ENCODE measurements around the gene CACNG6.
"Not testable (repeated sequence)": the region's sequence is repeated elsewhere in the genome, so short reads cannot be mapped to it uniquely, and the experiment has no call there.

CACNG6 gene, protein sequence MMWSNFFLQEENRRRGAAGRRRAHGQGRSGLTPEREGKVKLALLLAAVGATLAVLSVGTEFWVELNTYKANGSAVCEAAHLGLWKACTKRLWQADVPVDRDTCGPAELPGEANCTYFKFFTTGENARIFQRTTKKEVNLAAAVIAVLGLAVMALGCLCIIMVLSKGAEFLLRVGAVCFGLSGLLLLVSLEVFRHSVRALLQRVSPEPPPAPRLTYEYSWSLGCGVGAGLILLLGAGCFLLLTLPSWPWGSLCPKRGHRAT

GRCh38 chr19:53991224-53992113, at the start of gene CACNG6:
TSS of gene CACNG6 (plus strand) at chr19:53991637. CDS start at chr19:53992878, 1,241 bp downstream.
- no peak for DNase-seq

- DNase-seq = no peak
These were observed 49.2 kb upstream of the CACNG6 start for GRCh38 chr19:53942001-53942786.

- no peak for DNase-seq
These were observed 47.0 kb upstream of the CACNG6 start for GRCh38 chr19:53944416-53944815.

DNA sequence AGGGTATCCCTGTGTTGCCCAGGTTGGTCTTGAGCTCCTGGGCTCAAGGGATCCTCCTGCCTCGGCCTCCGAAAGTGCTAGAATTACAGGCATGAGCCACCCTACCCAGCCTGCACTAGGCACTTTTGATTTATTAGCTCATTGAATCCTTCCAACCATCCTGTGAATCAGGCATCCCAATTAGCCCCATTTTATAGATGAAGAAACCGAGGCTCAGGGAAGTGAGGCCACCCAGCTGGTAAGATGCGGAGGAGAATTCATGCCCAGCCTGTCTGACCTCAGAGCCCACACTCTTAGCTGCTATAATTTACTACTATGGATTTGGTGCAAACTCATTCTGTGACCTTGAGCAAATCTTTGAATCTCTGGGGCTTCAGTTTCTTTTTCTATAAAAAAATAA, 46.5 kb upstream of the CACNG6 start:
- no peak for DNase-seq

GRCh38 chr19:53945441-53945840, 46.0 kb upstream of the CACNG6 start:
- DNase-seq = no peak

- no peak for DNase-seq
These were observed 45.4 kb upstream of the CACNG6 start for GRCh38 chr19:53945998-53946397.

DNA sequence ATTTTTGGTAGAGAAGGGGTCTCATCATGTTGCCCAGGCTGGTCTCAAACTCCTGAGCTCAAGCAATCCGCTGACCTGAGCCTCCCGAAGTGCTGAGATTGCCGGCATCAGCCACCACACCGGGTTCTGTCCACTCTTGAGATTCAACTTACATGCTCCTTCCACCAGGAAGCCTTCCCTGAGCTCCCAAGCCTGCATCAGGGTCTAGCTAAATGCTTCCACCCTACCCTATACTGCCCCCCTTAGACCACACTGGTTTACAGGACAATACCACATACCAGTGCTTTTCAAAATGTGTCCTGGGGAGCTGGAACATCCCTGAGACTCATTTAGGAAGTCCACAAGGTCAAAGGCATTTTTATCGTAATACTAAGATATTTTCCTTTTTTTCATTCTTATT, 43.8 kb upstream of the CACNG6 start:
- DNase-seq = no peak

- not testable (repeated sequence) for DNase-seq
These were observed 42.8 kb upstream of the CACNG6 start for GRCh38 chr19:53948611-53949010.

DNA sequence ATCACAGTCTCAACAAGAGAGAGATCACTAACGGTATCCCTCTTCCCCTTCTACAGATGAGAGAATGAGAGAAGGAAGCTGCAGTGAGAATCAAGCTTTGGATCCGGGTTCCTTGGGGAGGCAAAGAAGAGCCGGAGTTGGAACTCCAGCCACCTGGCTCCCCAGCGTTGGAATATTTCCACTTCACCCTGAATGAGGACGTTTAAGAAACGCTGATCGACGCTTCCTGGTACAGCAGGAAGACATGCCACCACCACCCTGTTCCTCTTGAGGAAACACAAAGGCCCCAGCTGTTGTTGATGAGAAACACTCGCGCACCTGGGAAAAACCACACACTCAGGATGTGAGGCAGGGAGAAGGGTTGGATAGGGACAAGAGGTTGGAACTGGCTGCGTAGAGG, 40.0 kb upstream of the CACNG6 start:
- DNase-seq = no peak

DNA sequence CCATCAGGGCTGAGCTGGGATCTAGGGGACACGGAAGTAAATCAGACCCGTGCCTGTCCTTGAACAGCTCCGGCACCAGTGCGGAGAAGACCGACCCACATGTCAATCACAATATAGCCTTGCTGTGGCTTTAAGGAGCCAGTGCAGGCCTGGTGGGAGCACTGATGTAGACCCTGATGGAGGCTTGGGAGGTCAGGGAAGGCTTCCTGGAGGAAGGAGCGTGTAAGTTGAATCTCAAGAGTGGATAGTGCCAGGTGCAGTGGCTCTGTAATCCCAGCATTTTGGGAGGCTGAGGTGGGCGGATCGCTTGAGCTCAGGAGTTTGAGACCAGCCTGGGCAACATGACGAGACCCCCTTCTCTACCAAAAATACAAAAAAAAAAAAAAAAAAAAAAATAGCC, 39.5 kb upstream of the CACNG6 start:
- no peak for DNase-seq

GRCh38 chr19:53953383-53953782, 38.1 kb upstream of the CACNG6 start:
- no peak for DNase-seq

DNA sequence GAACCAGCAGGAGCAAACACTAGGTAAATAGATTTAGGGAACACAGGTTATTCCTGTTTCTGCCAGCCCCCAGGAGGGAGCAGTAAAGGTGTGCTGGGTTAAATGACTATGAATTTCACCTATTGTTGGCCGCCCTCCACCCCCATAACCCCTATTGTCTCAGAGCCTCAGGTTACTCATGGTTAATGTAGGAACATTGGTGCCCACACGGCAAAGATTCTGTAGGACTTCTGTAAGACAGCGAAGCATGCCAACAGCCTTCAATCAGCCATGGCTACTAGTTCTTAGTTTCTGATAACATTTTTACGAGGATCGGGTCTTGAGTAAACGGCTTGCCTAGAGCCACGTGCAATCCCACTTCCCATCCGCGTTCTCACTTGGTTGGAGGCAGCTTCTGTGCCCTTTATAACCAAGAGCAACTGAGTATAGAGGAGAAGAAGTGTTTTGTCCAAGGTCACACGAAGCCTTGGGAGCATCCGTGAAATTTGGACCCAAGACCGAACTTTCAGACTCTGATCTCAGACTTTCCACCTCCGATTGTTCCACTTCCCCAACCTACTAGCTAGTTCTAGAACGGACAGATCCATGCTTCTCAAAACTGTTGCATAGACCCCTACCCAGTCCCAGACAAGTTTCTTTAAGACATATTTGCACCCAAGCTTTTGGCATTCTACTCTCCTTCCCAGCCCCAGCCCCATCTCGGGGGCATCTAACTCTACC, 33.8 kb upstream of the CACNG6 start:
- no peak for DNase-seq

DNA sequence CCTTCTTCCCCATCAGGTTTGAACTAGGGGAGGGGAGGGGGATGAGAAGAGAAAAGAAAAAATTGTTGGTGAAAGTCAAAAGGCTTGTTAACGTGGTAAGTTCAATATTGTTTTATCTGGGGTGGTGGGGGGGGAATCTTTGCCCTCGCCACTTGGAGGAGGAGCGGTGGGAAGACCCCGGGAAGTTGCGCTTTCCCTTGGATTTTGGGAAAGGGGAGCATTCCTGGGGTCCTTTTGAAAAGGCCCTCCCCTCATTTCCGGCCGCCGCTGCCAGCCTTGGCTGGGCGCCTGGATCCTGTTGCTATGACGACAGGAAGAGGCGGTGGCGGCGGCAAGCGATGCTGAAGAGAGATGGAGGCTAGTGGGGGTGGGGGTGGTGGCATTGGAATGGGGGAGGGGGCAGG, 33.3 kb upstream of the CACNG6 start:
- no peak for DNase-seq

- DNase-seq = no peak
These were observed 32.3 kb upstream of the CACNG6 start for GRCh38 chr19:53958823-53959757.

DNA sequence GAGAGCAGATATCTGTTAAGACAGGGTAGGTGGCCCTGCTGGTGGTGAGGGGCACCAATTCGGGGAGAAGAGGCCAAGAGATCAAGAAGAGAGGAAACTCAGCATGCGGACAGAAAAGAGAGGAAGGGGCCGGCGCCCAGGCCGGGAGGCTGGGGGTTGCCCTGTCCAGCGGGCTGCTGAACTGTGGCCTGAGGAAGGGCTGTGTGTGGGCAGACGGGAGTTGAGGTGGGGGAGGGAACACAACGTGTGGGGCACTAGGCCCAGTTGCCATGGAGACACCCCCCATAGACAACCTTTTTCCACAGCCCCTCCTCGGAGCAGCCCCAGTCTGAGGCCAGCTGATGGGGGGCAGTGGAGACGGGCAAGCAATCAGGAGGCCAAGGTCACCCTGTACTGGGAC, 31.2 kb upstream of the CACNG6 start:
- DNase-seq = no peak

- no peak for DNase-seq
These were observed 30.6 kb upstream of the CACNG6 start for GRCh38 chr19:53960886-53961285.

DNA sequence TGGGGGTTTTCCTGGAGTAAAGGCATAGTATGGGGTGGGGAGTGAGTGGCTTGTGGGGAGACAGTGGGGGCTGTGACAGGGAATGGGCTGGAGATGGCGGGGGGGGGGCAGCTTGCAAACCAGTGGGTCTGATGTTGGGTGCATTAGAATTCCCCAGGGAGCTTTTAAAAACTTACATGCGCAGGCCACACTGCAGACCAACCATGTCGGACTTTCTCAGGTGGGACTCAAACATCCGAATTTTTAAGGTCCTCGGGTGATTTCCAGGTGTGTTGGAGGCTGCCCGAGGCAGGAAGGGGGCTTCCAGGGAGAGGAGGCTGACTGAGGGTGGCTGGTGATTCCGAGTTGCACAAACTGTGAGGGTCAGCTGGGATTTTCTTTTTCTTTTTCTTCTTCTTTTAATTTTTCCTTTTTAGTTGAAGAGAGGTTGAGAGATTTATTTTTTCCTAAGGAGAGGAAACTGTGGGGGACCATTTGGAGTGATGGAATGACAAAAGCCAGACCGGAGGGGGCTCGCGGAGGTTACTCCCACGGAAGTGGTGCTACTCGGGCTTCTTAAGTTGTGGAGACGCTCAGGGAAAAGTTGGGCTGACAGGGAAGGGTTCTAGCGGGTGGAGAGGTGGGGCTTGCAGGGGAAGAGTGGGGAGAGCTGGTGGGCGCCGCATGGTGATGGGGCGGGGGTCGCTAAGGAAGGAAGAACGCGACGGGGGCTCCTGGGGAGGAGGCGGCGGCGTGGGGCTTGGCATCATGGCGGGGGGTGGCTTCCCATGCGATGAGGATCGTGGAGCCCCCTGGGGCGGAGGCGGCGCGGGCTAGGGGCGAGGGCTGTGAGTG, 29.7 kb upstream of the CACNG6 start:
- no peak for DNase-seq

- DNase-seq = no peak
These were observed 28.5 kb upstream of the CACNG6 start, which contains the start of gene CACNG8 for GRCh38 chr19:53962887-53963431. TSS of gene CACNG8 (plus strand) at chr19:53962937.

- no peak for DNase-seq
These were observed 26.3 kb upstream of the CACNG6 start for GRCh38 chr19:53965091-53965490.

GRCh38 chr19:53966931-53967330, 24.5 kb upstream of the CACNG6 start:
- no peak for DNase-seq
